GM12878 (cell line): ENCODE measurements around the gene CNTNAP2. TPM values are rescaled to one million over a fixed set of nuclear protein-coding genes. Genes with fewer than 3 reads are reported as not detected.

ENCODE experiments used
- ATAC-seq: fragments of 200-7000 bp; cut with Tn5 transposase; 3 replicates; pipeline ENCODE4 v1.9.1; 2020; ENCODE audit warnings: mild to moderate bottlenecking, moderate library complexity
- BruUV-seq: library from RNA; stranded (reverse); fragments of 400-500 nt; replicated peaks from 2 replicates; lab custom pipeline; 2021; lab: Mats Ljungman, UMichigan
- CTCF ChIA-PET: fragments of 300-600 bp; sonication (Branson Sonifier 250); formaldehyde crosslinking; extraction: SDS; loops from one replicate; lab custom pipeline; 2021; ENCODE audit warnings: inconsistent platforms; lab: Yijun Ruan, JAX
- POLR2A ChIA-PET: fragments of 350-600 bp; formaldehyde crosslinking; extraction: SDS; loops from one replicate; lab custom pipeline; 2021; ENCODE audit warnings: inconsistent platforms; lab: Charles Lee
- RAD21 ChIA-PET: fragments of 300-600 bp; sonication (Branson Sonifier 250); formaldehyde crosslinking; loops from one replicate; lab custom pipeline; 2023; ENCODE audit warnings: antibody characterized with exemption; ENCODE audit not compliant: unreplicated experiment; lab: Charles Lee
- SMC1A ChIA-PET: fragments of 300-600 bp; sonication (Branson Sonifier 250); formaldehyde crosslinking; loops from one replicate; lab custom pipeline; 2023; ENCODE audit not compliant: unreplicated experiment, uncharacterized antibody; lab: Charles Lee
- DNase-seq: peaks from one replicate; pipeline ENCODE4 v3.0.0-alpha.2; 2011; ENCODE audit warnings: low read depth, low spot score
- FAIRE-seq: peaks from 3 replicates; lab custom pipeline; 2011; peaks lifted over from hg19 to GRCh38; lab: Jason Lieb, UNC
- H2AFZ ChIP-seq: 2 replicates; pipeline ENCODE4 v1.6.0; 2011; ENCODE audit warnings: low read depth, low read length, control low read depth; ENCODE audit not compliant: control insufficient read depth
- H3K27ac ChIP-seq: 2 replicates; pipeline ENCODE4 v1.5.1; 2011; ENCODE audit warnings: control low read depth; ENCODE audit not compliant: control insufficient read depth, insufficient read depth
- H3K27me3 ChIP-seq, 2 experiments: replicated peaks in 1 of 2; 2 replicates each; pipeline versions ENCODE4 v1.6.0 to v1.6.1; 2011; ENCODE audit warnings: low read length in 1 of 2; ENCODE audit not compliant: control insufficient read depth in 2 of 2, insufficient read depth in 2 of 2
- H3K36me3 ChIP-seq, 2 experiments: 2 replicates each; pipeline ENCODE4 v1.5.1; 2011; ENCODE audit warnings: low read length in 1 of 2; ENCODE audit not compliant: control insufficient read depth in 2 of 2, insufficient read depth in 2 of 2
- H3K4me1 ChIP-seq: 2 replicates; pipeline ENCODE4 v1.6.1; 2011; ENCODE audit warnings: mild to moderate bottlenecking, low read length, moderate library complexity, mixed read lengths; ENCODE audit not compliant: control insufficient read depth, insufficient read depth
- H3K4me2 ChIP-seq: 2 replicates; pipeline ENCODE4 v1.6.0; 2011; ENCODE audit warnings: control low read depth; ENCODE audit not compliant: control insufficient read depth, insufficient read depth
- H3K4me3 ChIP-seq: fragments of 200-600 bp; sonication (generic); 2 replicates; pipeline ENCODE4 v1.5.1; 2016
- H3K79me2 ChIP-seq: 2 replicates; pipeline ENCODE4 v1.6.0; 2011; ENCODE audit warnings: low read length; ENCODE audit not compliant: control insufficient read depth, insufficient read depth
- H3K9ac ChIP-seq: 2 replicates; pipeline ENCODE4 v1.8.0; 2011; ENCODE audit warnings: low read length, control low read depth, mixed read lengths; ENCODE audit not compliant: control insufficient read depth, insufficient read depth
- H3K9me3 ChIP-seq: replicated peaks from 3 replicates; pipeline ENCODE4 v1.5.1; 2011; ENCODE audit warnings: mild to moderate bottlenecking, low read length; ENCODE audit not compliant: control insufficient read depth, insufficient read depth
- H4K20me1 ChIP-seq: 2 replicates; pipeline ENCODE4 v1.6.0; 2011; ENCODE audit not compliant: control insufficient read depth, insufficient read depth
- BACH1 ChIP-seq: fragments of 450-650 bp; IDR thresholded peaks from 2 replicates; pipeline ENCODE4 v1.6.1; 2017; ENCODE audit warnings: mild to moderate bottlenecking, borderline replicate concordance
- BMI1 ChIP-seq: fragments of 450-650 bp; IDR thresholded peaks from 2 replicates; pipeline ENCODE4 v1.6.1; 2016; ENCODE audit warnings: mild to moderate bottlenecking, moderate library complexity, borderline replicate concordance
- EZH2 ChIP-seq: IDR thresholded peaks from 2 replicates; pipeline ENCODE4 v1.6.1; 2012; ENCODE audit warnings: low read depth, mild to moderate bottlenecking, control low read depth, inconsistent platforms, low read length, borderline replicate concordance; ENCODE audit not compliant: control insufficient read depth
- JUNB ChIP-seq: IDR thresholded peaks from 2 replicates; pipeline ENCODE4 v1.6.1; 2016; ENCODE audit warnings: antibody characterized with exemption, mild to moderate bottlenecking
- JUND ChIP-seq: IDR thresholded peaks from 2 replicates; pipeline ENCODE4 v1.6.1; 2012; ENCODE audit warnings: low read depth, mild to moderate bottlenecking, low read length, improper control_type of control experiment, moderate library complexity
- KDM1A ChIP-seq: fragments of 200-600 bp; sonication (generic); IDR thresholded peaks from 2 replicates; pipeline ENCODE4 v1.6.1; 2016; ENCODE audit warnings: borderline replicate concordance
- MXI1 ChIP-seq: fragments of 150-350 bp; IDR thresholded peaks from 2 replicates; pipeline ENCODE4 v1.6.1; 2011; ENCODE audit warnings: low read depth, mild to moderate bottlenecking, inconsistent platforms, low read length, improper control_type of control experiment
- NFYB ChIP-seq: IDR thresholded peaks from 2 replicates; pipeline ENCODE4 v1.6.1; 2011; ENCODE audit warnings: low read depth, mild to moderate bottlenecking, low read length, improper control_type of control experiment, moderate library complexity; ENCODE audit not compliant: insufficient read depth
- PAX8 ChIP-seq: fragments of 450-650 bp; IDR thresholded peaks from 2 replicates; pipeline ENCODE4 v1.6.1; 2017; ENCODE audit warnings: mild to moderate bottlenecking, moderate library complexity
- SMC3 ChIP-seq: IDR thresholded peaks from 2 replicates; pipeline ENCODE4 v1.6.1; 2011; ENCODE audit warnings: low read length, improper control_type of control experiment, borderline replicate concordance
- SRF ChIP-seq, 2 experiments: IDR thresholded peaks; 2 replicates each; pipeline ENCODE4 v1.6.1; 2011; ENCODE audit warnings: low read depth in 2 of 2, low read length in 2 of 2, mild to moderate bottlenecking in 1 of 2, moderate library complexity in 1 of 2
- SUPT20H ChIP-seq: IDR thresholded peaks from 2 replicates; pipeline ENCODE4 v1.6.1; 2011; ENCODE audit warnings: low read depth, mild to moderate bottlenecking, low read length, moderate library complexity, borderline replicate concordance; ENCODE audit not compliant: control insufficient read depth
- SUZ12 ChIP-seq: fragments of 200-600 bp; sonication (generic); IDR thresholded peaks from one replicate; pipeline ENCODE4 v1.6.1; 2018; ENCODE audit warnings: antibody characterized with exemption, mild to moderate bottlenecking; ENCODE audit not compliant: unreplicated experiment
- ZNF207 ChIP-seq: fragments of 450-650 bp; IDR thresholded peaks from 2 replicates; pipeline ENCODE4 v1.6.1; 2014; ENCODE audit warnings: antibody characterized with exemption, mild to moderate bottlenecking, borderline replicate concordance
- WGBS: methylation state at CpG from one replicate; pipeline ENCODE4 v1.1.6; 2016; ENCODE audit warnings: low lambda C conversion rate; ENCODE audit not compliant: insufficient replicate concordance, insufficient coverage; ENCODE audit errors: missing lambda C conversion rate; 5-methylcytosine and 5-hydroxymethylcytosine counted together
- in situ Hi-C: fragments of 300-500 bp; cut with MboI; formaldehyde crosslinking; loops from 9 replicates; pipeline ENCODE4 v1.14.3; 2018; ENCODE audit warnings: mixed read lengths
- intact Hi-C: fragments of 100-400 bp; cut with micrococcal nuclease; formaldehyde crosslinking; loops from one replicate; pipeline ENCODE4 v1.14.2; 2022; ENCODE audit not compliant: unreplicated experiment
- polyA plus RNA-seq, 11 experiments: library from polyadenylated mRNA; depleted of rRNA in 4 of 11; unstranded in 6 of 11; stranded (reverse) in 5 of 11; fragments of >200 nt; fragmentation: Nextera tagmentation in 4 of 11; fragmentation: Illumina TruSeq in 1 of 11; extraction: Ambion mirVana in 4 of 11; extraction: Trizol in 1 of 11; gene quantifications; 1 replicate in 1 of 11; 2 replicates in 10 of 11; pipeline versions ENCODE4 v1.2.1 to v1.2.3, GENCODE V29; 2011 to 2016; ENCODE audit warnings: inconsistent platforms in 2 of 11, missing spikeins in 2 of 11, low read depth in 1 of 11
- total RNA-seq, 4 experiments: library from RNA; depleted of rRNA in 3 of 4; stranded (reverse); fragments of >200 nt in 3 of 4; fragmentation: Illumina TruSeq in 1 of 4; extraction: Trizol in 1 of 4; gene quantifications; 2 replicates each; pipeline versions ENCODE4 v1.2.1 to v1.2.3, GENCODE V29; 2013 to 2021
- TF ChIP-seq, protein P1 (sequence below): IDR thresholded peaks from 2 replicates; pipeline ENCODE4 v1.6.1; 2012; ENCODE audit warnings: low read depth, low read length, improper control_type of control experiment
- TF ChIP-seq, protein P2 (sequence below): IDR thresholded peaks from 2 replicates; pipeline ENCODE4 v1.6.1; 2011; ENCODE audit warnings: low read depth, low read length, improper control_type of control experiment, borderline replicate concordance
- TF ChIP-seq, protein P3 (sequence below): fragments of 450-650 bp; IDR thresholded peaks from 2 replicates; pipeline ENCODE4 v1.6.1; 2016; ENCODE audit warnings: mild to moderate bottlenecking
- TF ChIP-seq, protein P4 (sequence below): fragments of 450-650 bp; IDR thresholded peaks from 2 replicates; pipeline ENCODE4 v1.6.1; 2018; ENCODE audit warnings: borderline replicate concordance, mild to moderate bottlenecking; ENCODE audit not compliant: partially characterized antibody

The CNTNAP2 gene
- total and polyA plus RNA-seq, 10 of the 15 experiments (the other 5 are each of a cell fraction or from before 2014, with no cell fraction given), result 0.03 to 0.08 (median 0.03) TPM; not detected in 7

DNA sequence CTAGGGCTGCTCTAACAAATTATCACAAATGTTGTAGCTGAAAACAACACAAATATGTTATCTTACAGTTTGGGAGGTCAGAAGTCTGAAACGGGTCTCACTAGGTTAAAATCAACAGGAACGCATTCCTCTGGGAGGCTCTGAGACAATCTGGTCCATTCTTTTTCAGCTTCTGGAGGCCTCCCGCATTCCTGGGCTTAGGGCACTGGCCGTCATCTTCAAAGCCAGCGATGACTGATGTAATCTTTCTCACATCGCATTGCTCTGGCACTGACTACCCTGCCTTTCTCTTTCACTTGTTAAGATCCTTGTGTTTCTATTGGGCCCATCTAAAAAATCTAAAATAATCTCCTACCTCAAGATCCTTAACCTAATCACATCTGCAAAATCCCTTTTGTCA, 1402.5 kb downstream of the CNTNAP2 start:
- SMC1A ChIA-PET, result no interaction called here
- in situ Hi-C loops, result no loop called here
- H3K79me2 ChIP-seq, result no peaks in the 10 kb centered on the region

More for the DNA sequence above, 1402.5 kb downstream of the CNTNAP2 start:
- TF ChIP-seq, protein P1, sequence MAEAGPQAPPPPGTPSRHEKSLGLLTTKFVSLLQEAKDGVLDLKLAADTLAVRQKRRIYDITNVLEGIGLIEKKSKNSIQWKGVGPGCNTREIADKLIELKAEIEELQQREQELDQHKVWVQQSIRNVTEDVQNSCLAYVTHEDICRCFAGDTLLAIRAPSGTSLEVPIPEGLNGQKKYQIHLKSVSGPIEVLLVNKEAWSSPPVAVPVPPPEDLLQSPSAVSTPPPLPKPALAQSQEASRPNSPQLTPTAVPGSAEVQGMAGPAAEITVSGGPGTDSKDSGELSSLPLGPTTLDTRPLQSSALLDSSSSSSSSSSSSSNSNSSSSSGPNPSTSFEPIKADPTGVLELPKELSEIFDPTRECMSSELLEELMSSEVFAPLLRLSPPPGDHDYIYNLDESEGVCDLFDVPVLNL, result no peak
- TF ChIP-seq, protein P2, sequence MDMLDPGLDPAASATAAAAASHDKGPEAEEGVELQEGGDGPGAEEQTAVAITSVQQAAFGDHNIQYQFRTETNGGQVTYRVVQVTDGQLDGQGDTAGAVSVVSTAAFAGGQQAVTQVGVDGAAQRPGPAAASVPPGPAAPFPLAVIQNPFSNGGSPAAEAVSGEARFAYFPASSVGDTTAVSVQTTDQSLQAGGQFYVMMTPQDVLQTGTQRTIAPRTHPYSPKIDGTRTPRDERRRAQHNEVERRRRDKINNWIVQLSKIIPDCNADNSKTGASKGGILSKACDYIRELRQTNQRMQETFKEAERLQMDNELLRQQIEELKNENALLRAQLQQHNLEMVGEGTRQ, result no peak
- no peak for TF ChIP-seq SMC3
- no peak for TF ChIP-seq KDM1A
- no peak for TF ChIP-seq JUNB
- TF ChIP-seq BMI1, result no peak
- no peak for TF ChIP-seq SUPT20H
- no peak for TF ChIP-seq NFYB
- TF ChIP-seq PAX8, result no peak
- no peak for TF ChIP-seq SRF (IDR thresholded peaks at IDR 0.05; ENCODE audit: low read depth in 2 of 2, low read length in 2 of 2)
- TF ChIP-seq ZNF207, result no peak
- TF ChIP-seq MXI1, result no peak
- TF ChIP-seq, protein P3, sequence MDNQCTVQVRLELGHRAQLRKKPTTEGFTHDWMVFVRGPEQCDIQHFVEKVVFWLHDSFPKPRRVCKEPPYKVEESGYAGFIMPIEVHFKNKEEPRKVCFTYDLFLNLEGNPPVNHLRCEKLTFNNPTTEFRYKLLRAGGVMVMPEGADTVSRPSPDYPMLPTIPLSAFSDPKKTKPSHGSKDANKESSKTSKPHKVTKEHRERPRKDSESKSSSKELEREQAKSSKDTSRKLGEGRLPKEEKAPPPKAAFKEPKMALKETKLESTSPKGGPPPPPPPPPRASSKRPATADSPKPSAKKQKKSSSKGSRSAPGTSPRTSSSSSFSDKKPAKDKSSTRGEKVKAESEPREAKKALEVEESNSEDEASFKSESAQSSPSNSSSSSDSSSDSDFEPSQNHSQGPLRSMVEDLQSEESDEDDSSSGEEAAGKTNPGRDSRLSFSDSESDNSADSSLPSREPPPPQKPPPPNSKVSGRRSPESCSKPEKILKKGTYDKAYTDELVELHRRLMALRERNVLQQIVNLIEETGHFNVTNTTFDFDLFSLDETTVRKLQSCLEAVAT, result no peak
- TF ChIP-seq JUND, result no peak
- TF ChIP-seq, protein P4, sequence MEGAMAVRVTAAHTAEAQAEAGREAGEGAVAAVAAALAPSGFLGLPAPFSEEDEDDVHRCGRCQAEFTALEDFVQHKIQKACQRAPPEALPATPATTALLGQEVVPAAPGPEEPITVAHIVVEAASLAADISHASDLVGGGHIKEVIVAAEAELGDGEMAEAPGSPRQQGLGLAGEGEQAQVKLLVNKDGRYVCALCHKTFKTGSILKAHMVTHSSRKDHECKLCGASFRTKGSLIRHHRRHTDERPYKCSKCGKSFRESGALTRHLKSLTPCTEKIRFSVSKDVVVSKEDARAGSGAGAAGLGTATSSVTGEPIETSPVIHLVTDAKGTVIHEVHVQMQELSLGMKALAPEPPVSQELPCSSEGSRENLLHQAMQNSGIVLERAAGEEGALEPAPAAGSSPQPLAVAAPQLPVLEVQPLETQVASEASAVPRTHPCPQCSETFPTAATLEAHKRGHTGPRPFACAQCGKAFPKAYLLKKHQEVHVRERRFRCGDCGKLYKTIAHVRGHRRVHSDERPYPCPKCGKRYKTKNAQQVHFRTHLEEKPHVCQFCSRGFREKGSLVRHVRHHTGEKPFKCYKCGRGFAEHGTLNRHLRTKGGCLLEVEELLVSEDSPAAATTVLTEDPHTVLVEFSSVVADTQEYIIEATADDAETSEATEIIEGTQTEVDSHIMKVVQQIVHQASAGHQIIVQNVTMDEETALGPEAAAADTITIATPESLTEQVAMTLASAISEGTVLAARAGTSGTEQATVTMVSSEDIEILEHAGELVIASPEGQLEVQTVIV, result no peak
- no peak for TF ChIP-seq SUZ12
- no peak for TF ChIP-seq BACH1
- no peak for TF ChIP-seq EZH2
- TF ChIP-seq, all 136 proteins: peak for 0
- Histone ChIP-seq H3K36me3 (no peaks in the 10 kb centered on the region), H3K4me3 (no peak overlapping the region), H4K20me1 (no peaks in the 10 kb centered on the region), H3K4me2 (no peak overlapping the region), H3K27ac (no peak overlapping the region), H3K27me3 (no peaks in the 10 kb centered on the region), H2AFZ (no peak overlapping the region), H3K9me3 (no peaks in the 10 kb centered on the region), H3K4me1 (no peaks in the 10 kb centered on the region), H3K9ac (no peak overlapping the region)
- POLR2A ChIA-PET, result no interaction called here
- no peak for FAIRE-seq
- DNase-seq, result no peak
- intact Hi-C loops, result no loop called here
- 53% methylated on average over 6 of the region's 6 CpGs for WGBS
- RAD21 ChIA-PET, result no interaction called here
- BruUV-seq, result no TSS peak
- CTCF ChIA-PET, result no interaction called here
- no peak for ATAC-seq
